ENCODE data around the gene QSER1. TPM values are rescaled to one million over a fixed set of nuclear protein-coding genes. Genes with fewer than 3 reads are reported as not detected.
"Not testable (repeated sequence)": the region's sequence is repeated elsewhere in the genome, so short reads cannot be mapped to it uniquely, and the experiment has no call there.

Gene QSER1
- total RNA-seq, 1 donor from 2014 or later: 43.6 TPM

- DNase-seq (ENCODE audit: low spot score): no peak
Measured at GRCh38 chr11:33001281-33001680, 108.7 kb downstream of the QSER1 start.

DNA sequence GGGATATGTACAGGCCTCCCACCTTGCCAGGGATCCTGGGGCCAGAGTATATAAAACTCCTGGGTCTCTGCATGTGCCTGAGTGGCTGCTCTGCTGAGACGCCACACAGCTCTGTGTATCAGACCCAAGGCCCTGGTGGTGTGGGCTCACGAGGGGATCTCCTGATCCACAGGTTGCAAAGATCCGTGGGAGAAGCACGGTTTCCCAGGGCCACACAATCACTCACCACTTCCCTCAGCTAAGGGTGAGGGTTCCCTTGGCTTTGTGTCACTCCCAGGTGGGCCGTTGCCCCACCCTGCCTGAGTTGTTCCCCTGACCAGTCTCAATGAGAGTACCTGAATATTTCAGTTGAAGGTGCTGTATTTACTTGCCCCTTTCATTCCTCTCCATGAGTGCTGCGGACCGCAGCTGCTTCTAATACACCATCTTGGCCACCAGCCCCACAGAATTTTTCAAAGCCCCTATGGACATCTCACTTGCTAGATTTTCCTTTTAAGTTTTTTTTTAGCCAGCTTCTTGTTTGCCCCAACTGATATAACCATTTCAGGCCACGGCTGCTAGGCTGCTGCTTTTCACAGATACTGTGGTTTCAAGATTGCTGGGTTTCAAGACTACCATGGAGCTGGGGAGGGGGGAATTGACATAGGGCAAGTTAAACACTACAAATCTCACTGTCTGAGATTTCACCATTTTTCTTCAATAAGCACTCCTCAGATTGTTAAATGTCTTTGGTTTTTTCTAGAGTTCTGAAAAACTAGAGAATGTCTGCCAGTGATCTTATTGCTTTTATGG lies 109.3 kb downstream of the QSER1 start:
- DNase-seq (ENCODE audit: low spot score): no peak

DNA sequence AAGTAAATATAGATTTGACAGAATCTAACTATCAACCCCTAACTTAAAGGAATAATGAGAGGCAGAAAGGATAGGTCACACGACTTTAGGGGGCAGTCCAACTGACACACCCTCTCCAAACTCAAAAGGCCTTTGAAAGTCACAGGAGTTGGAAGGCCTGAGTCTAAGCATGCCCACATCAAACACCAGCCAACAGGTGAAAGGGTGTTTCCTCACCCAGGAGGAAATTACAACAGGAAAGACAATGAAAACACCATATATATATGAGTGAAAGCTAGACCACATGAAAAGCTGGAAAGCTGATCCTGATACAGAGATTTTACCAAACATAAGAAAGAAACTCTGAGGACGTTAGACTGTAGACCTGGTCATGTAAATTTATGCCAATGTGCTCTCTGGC lies 112.6 kb downstream of the QSER1 start:
- no peak for DNase-seq (ENCODE audit: low spot score)

DNA sequence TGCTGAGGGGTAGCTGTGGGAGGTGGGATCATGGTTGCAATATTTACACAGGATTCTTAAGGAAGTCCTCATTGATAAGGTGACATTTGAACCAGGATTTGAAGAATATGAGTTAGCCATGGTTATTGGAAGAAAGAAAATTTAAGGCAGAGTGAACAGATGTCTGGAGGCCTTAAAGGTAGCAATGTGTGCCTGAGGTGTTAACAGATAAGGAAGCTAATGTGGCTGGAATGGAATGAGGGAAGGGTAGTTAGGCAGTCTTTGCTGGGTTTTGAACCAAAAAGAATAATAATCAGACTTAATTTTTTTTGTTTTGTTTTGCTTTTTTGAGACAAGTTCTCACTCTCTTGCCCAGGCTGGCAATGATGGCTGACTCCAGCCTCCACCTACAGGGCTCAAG lies 113.4 kb downstream of the QSER1 start:
- no peak for DNase-seq (ENCODE audit: low spot score)

DNA sequence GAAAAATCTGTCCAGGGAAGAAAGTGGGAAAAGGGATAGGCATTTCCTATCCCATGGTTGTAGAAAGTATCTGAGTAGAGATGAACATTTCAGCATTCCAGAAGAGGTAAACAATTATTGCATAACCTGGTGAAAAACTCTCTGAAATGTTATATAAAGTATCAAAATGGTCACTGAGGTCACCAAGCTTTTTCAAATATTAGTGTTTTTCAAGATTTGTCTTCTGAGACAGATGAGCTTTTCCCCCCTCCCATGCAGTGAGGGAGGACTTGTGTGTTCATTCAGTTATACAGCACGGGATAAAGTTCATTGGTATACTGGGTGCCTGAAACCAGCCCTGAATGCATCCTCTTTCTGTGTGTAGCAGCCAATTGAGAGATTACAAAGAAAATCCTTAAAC lies 121.1 kb downstream of the QSER1 start:
- DNase-seq (ENCODE audit: low spot score): no peak

DNA sequence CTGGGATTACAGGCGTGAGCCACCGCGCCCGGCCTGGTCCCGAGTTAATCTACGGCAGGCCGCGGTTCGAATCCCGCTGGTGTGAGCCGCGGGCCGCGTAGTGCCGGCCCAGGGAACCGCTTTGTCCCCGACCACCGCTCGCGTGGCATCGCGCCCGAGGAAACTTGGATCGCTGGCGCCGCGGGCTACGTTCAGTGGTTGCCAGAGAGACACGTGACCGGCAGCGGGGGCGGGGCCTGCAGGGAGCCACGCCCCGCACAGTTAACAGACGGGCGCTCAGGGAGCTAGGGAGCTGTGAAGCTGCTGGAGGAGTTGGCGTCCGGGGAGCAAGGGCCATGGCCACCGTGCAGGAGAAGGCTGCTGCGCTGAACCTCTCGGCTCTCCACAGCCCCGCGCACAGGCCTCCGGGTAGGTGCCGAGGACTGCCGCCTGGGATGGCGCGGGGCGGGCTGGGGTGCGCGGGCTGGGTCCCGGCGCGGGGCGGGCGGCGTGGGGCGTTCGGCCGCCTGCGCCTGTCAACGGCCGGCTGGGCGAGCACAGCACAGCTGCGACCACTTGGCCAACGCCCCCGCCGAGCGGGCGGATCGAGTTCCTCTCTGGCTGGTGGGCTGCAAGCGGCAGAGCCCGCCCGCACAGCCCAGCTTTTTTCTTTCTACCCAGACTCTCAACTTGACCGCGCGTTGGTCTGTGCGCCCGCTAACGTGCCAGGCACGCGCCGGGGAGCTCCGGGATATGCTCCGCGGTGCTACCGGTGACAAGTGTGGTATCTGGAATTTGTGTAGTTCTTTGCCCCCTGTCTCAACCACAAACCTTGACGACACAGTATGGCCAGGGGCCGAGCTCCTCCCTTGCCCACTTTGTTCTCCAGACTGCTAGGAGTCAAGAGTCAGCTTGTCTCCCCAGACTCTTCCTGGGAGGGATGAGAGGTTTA lies 123.3 kb downstream of the QSER1 start, which contains the start of gene DEPDC7:
TSS of gene DEPDC7 (plus strand) at position 258 of the 931 bp plus-strand sequence. CDS start at position 336, 78 bp downstream.
- DNase-seq (ENCODE audit: low spot score): peak; percentile 83

GRCh38 chr11:33016654-33017053 lies 124.0 kb downstream of the QSER1 start:
- DNase-seq (ENCODE audit: low spot score): no peak

- no peak for DNase-seq (ENCODE audit: low spot score)
Measured at GRCh38 chr11:33017478-33017877, 124.9 kb downstream of the QSER1 start.

DNA sequence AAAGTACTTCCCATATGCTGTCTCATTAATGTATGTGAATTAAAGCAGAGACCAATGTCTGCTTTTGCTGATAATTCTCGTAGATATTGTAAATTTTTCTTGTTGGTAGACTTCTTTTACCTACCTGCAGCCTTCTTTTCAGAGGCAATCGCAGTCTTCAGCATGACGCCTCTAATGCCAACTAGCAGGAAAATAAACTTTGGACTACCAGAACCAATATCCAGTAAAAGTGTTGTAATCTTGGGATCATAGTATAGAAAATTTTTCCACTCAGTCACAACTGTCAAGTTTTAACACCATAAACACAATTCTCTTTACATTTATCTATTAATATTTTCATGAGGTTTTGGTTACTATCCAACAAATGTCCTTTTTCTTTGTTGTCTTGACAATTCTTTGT lies 125.4 kb downstream of the QSER1 start:
- DNase-seq (ENCODE audit: low spot score): no peak

DNA sequence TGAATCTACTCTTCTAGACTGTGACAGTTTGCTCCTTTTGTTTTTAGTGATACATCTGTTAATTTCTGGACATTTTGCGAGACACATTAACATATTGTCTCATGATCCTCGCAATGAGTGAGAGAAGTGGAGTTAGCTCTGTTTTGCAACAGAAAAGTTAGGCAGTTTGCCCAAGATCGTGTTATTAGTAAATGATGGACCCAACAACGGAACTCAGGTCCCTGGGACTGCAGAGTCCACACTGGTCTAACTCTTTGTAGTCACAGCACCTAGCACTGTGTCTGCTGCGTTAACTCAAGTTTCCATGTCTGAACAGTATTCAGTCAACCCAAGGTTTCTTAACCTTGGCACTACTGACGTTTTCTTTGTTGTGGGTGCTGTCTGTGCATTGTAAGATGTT lies 126.2 kb downstream of the QSER1 start:
- DNase-seq (ENCODE audit: low spot score): no peak

DNA sequence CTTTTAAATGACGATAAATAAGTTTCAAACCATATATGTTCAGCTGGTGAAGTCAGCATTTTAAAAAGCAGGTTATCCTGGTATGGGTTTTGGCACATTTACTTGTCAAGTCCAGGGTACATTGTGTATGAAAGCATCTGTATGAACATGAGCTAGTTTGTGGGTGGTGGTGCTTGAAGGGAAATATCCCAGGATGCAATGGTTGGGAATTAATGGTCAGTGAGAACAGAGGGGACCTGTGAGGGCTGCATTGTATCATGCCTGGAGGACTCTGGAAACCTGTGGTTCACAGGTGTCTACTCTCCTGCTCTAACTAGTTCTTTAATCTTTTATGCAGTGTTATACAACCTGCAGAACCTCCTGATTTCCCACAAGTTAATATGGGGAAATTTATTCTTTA lies 128.9 kb downstream of the QSER1 start:
- DNase-seq (ENCODE audit: low spot score): no peak

DNA sequence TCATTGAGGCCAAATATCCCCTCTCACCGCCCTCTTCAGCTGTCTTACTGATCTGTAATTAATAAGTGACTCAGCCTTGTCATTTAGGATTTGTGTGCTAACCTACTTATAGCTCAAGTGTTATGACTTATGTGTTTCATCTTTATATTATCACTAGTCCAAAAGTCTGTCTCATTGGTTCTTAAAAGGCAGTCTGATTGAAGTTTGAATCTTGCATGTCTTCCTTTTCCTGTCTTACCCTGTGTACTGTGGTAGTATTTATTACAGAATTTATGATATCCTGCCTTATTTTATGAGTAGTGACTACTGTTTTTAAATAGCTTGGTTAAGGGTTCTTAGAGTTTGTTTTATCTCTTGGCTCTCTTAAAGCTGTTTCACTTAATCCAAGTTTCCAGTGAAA lies 129.3 kb downstream of the QSER1 start:
- no peak for DNase-seq (ENCODE audit: low spot score)

DNA sequence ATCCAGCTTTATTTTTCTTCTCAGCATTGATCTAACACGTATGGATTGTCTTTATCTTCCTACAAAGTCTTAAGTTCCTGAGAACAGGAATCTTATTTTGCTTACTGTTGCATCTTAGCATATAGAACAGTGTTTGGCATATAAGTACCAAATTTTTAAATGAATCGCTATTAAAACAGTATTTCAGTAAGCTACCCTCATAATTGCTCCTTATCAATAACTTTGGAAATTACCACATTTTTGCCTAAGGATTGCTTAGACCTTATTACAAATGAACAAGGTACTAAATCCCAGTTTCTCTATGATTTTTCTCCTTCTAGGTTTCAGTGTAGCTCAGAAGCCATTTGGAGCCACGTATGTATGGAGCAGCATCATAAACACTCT lies 132.7 kb downstream of the QSER1 start:
- DNase-seq (ENCODE audit: low spot score): no peak

DNA sequence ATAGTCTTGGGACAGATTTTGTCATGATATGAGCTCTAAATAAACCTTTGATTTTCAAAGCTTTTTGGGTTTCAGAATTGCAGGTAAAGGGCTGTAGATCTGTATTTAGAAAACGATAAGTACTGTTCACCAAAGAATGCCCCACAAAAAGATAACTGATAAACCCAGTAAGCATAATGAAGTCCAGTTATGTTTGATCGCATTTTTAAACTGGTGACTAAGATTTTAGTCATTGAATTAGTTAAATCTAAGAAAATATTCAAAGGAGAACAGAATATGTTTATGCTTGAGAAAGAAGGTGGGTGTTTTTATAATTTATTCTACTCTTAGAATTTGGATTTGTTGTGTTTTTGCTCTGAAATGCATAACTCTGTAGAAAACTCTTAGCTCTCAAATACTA lies 134.6 kb downstream of the QSER1 start:
- DNase-seq (ENCODE audit: low spot score): no peak

GRCh38 chr11:33027846-33028536 lies 135.4 kb downstream of the QSER1 start:
- DNase-seq (ENCODE audit: low spot score): no peak

GRCh38 chr11:33028537-33028914 lies 135.9 kb downstream of the QSER1 start:
- DNase-seq (ENCODE audit: low spot score): no peak

DNA sequence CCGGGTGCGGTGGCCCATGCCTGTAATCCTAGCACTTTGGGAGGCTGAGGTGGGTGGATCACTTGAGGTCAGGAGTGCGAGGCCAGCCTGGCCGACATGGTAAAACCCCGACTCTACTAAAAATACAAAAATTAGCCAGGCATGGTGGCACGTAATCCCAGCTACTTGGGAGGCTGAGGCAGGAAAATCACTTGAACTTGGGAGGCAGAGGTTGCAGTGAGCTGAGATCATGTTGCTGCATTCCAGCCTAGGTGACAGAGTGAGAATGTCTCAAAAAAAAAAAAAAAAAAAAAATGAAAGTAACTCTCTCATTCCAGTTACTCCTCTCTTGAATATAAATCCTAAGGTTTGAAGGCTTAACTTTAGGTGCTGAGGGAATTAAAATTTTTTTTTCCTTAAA lies 136.6 kb downstream of the QSER1 start:
- DNase-seq (ENCODE audit: low spot score): not testable (repeated sequence)

Other genes starting within 250 kb of the QSER1 start
- gene CCDC73, start 98.1 kb upstream of the QSER1 start, total RNA-seq: 0.26 TPM
- gene PRRG4, start 62.9 kb upstream of the QSER1 start, total RNA-seq: 8.6 TPM
- 0.86 TPM for gene DEPDC7, start 123.1 kb downstream of the QSER1 start, total RNA-seq
- gene TCP11L1, start 146.8 kb downstream of the QSER1 start, total RNA-seq: 12.7 TPM